ENCODE results near the gene NDST1. TPM values are rescaled to one million over a fixed set of nuclear protein-coding genes. Genes with fewer than 3 reads are reported as not detected.

Gene NDST1
- total and polyA plus RNA-seq, 2 of the 8 experiments (the other 6 are each of a cell fraction or from before 2014, with no cell fraction given) = 27.0 to 72.0 TPM

- peaks cover 16 to 97% of the 10 kb centered on the region in 2 experiments; a peak in 3 of 4 replicates for H3K79me2 ChIP-seq (ENCODE audit: control insufficient read depth in 1 of 2, insufficient read depth in 2 of 2, low read length in 2 of 2)
- H3K79me1 ChIP-seq (ENCODE audit: low read depth, low read length) = peaks cover 33% of the 10 kb centered on the region
- no peak overlapping the region for H3K18ac ChIP-seq (ENCODE audit: extremely low read depth, low read length)
- no peaks in the 10 kb centered on the region for H3K9me3 ChIP-seq (ENCODE audit: insufficient read depth in 2 of 2, low read depth in 1 of 2, low read length in 1 of 2)
- H2AFZ ChIP-seq (ENCODE audit: low read length) = no peak overlapping the region
- H3K27ac ChIP-seq (ENCODE audit: low read depth, low read length) = no peak overlapping the region
- no peak overlapping the region for H4K91ac ChIP-seq (replicated peaks; ENCODE audit: insufficient read length, low read length)
- no peak overlapping the region for H3K56ac ChIP-seq (replicated peaks; ENCODE audit: insufficient read length, low read depth, low read length)
- ChIA-PET CTCF (ENCODE audit: partially characterized antibody) (interaction anchor here (1.0 to 32.0 kb wide), 5 partner anchors 2 to 59 kb away, joined by 3 to 571 read pairs (median 229); partner anchors contain the start of gene NDST1), POLR2A (ENCODE audit: partially characterized antibody) (interaction anchor here (3.0 to 9.3 kb wide), 3 partner anchors 9 to 16 kb away, joined by 12 to 122 read pairs (median 47); no protein-coding TSS in a partner anchor)
- H4K5ac ChIP-seq (ENCODE audit: insufficient read length, low read depth, low read length) = no peak overlapping the region
- FAIRE-seq (no peak), DNase-seq (ENCODE audit: low read depth in 1 of 2, low spot score in 2 of 2) (no peak)
- H2BK15ac ChIP-seq (ENCODE audit: low read length) = no peak overlapping the region
- no peaks in the 10 kb centered on the region for H3K27me3 ChIP-seq (replicated peaks in 1 of 4; ENCODE audit: control insufficient read depth in 3 of 4, extremely low read depth in 1 of 4, insufficient read depth in 3 of 4, low read length in 3 of 4)
- H3K23me2 ChIP-seq (ENCODE audit: low read depth, low read length) = no peaks in the 10 kb centered on the region; the same call in 1 of the 2 replicates
- no peak overlapping the region for H3K23ac ChIP-seq (ENCODE audit: insufficient read length)
- 0 out of 2 replicates have a peak overlapping the region, but pooled peaks have one; percentile 71 for H2BK5ac ChIP-seq (ENCODE audit: low read depth, low read length)
- no peak overlapping the region for H2AK5ac ChIP-seq (ENCODE audit: low read depth, low read length)
- no peak overlapping the region for H3K9ac ChIP-seq (replicated peaks in 1 of 4; ENCODE audit: extremely low read depth in 1 of 4, low read depth in 3 of 4, low read length in 3 of 4)
- no peak overlapping the region for H3K4me3 ChIP-seq (ENCODE audit: extremely low read depth in 1 of 4, insufficient read depth in 2 of 4, low read depth in 3 of 4, low read length in 4 of 4)
- H4K8ac ChIP-seq (ENCODE audit: extremely low read depth, insufficient read depth, low read length) = no peak overlapping the region
- H2BK120ac ChIP-seq (replicated peaks; ENCODE audit: low read depth, low read length) = no peak overlapping the region
- H3K4me2 ChIP-seq (ENCODE audit: insufficient read depth in 1 of 2, low read depth in 2 of 2, low read length in 2 of 2) = no peak overlapping the region
- H3K14ac ChIP-seq (ENCODE audit: insufficient read length) = no peak overlapping the region
- WGBS, 2 experiments (ENCODE audit: extremely low coverage in 1 of 2, insufficient coverage in 1 of 2, insufficient read length in 1 of 2, insufficient replicate concordance in 2 of 2, low coverage in 1 of 2, low lambda C conversion rate in 2 of 2, missing lambda C conversion rate in 1 of 2) = 83% methylated on average over 3 of the region's 3 CpGs; no CpG with 5 or more reads in 1 of the 2 experiments
- peaks cover 14 to 25% (median 18%) of the 10 kb centered on the region in 4 experiments for H3K4me1 ChIP-seq (replicated peaks in 1 of 4; ENCODE audit: control insufficient read depth in 3 of 4, insufficient read depth in 4 of 4, low read length in 3 of 4)
- no peak overlapping the region for H2BK12ac ChIP-seq (ENCODE audit: low read depth, low read length)
- H2BK20ac ChIP-seq (ENCODE audit: low read length) = peak overlapping the region; percentile 3; the same call in 1 of the 2 replicates
- no peaks in the 10 kb centered on the region; a peak in 1 of 8 replicates for H3K36me3 ChIP-seq (ENCODE audit: control insufficient read depth in 2 of 4, insufficient read depth in 4 of 4, low read length in 3 of 4)
- H4K20me1 ChIP-seq (replicated peaks in 1 of 2; ENCODE audit: control insufficient read depth in 1 of 2, insufficient read depth in 2 of 2, low read length in 2 of 2) = peaks cover 9 to 23% of the 10 kb centered on the region in 2 experiments
- H3K4ac ChIP-seq (replicated peaks; ENCODE audit: insufficient read length, low read depth, low read length) = no peak overlapping the region
- TF ChIP-seq RAD21 (IDR thresholded peaks at IDR 0.05 in 1 of 2, conservative IDR thresholded peaks at IDR 0.05 in 1 of 2; ENCODE audit: low read depth in 2 of 2, low read length in 2 of 2) (no peak), SRF (IDR thresholded peaks at IDR 0.05; ENCODE audit: low read depth, low read length) (no peak), CBX5 (IDR thresholded peaks at IDR 0.05; ENCODE audit: low read depth, low read length) (no peak), ATF2 (IDR thresholded peaks at IDR 0.05; ENCODE audit: low read length) (no peak), RXRA (IDR thresholded peaks at IDR 0.05; ENCODE audit: insufficient read depth, low read depth, low read length) (no peak), SIRT6 (IDR thresholded peaks at IDR 0.05; ENCODE audit: low read length) (no peak), POLR2AphosphoS5 (IDR thresholded peaks at IDR 0.05; ENCODE audit: low read depth, low read length) (no peak), TAF7 (optimal IDR thresholded peaks at IDR 0.05; ENCODE audit: borderline replicate concordance, low read depth, low read length) (no peak), ZNF274 (IDR thresholded peaks at IDR 0.05; ENCODE audit: borderline replicate concordance, extremely low read depth, low read length) (no peak), CEBPB (IDR thresholded peaks at IDR 0.05; ENCODE audit: low read depth, low read length) (no peak), RNF2 (IDR thresholded peaks at IDR 0.05; ENCODE audit: borderline replicate concordance, low read depth, low read length, missing control alignments, poor library complexity, severe bottlenecking) (no peak)
Measured at GRCh38 chr5:150502847-150503246, 5.1 kb upstream of the NDST1 start.
